NCI-H1694 (cell line): ENCODE data around the gene EMCN.
"Not testable (repeated sequence)": the region's sequence is repeated elsewhere in the genome, so short reads cannot be mapped to it uniquely, and the experiment has no call there.

Experiments used
- DNase-seq: peaks from one replicate; lab custom pipeline; 2025; lab: John Stamatoyannopoulos, UW

EMCN gene

GRCh38 chr4:100379583-100380105, 138.2 kb downstream of the EMCN start:
- no peak for DNase-seq

GRCh38 chr4:100372432-100372831, 145.4 kb downstream of the EMCN start:
- DNase-seq, result no peak

GRCh38 chr4:100369871-100370270, 148.0 kb downstream of the EMCN start:
- DNase-seq, result no peak

- no peak for DNase-seq
Measured at GRCh38 chr4:100367451-100367850, 150.4 kb downstream of the EMCN start.

GRCh38 chr4:100366213-100366612, 151.6 kb downstream of the EMCN start:
- no peak for DNase-seq

GRCh38 chr4:100362366-100362765, 155.5 kb downstream of the EMCN start:
- DNase-seq, result no peak

GRCh38 chr4:100361336-100361735, 156.5 kb downstream of the EMCN start:
- DNase-seq, result no peak

GRCh38 chr4:100360211-100360610, 157.6 kb downstream of the EMCN start:
- no peak for DNase-seq

- no peak for DNase-seq
Measured at GRCh38 chr4:100359441-100359840, 158.4 kb downstream of the EMCN start.

GRCh38 chr4:100357542-100357941, 160.3 kb downstream of the EMCN start:
- DNase-seq, result no peak

GRCh38 chr4:100356172-100356571, 161.7 kb downstream of the EMCN start:
- no peak for DNase-seq

GRCh38 chr4:100352352-100352751, 165.5 kb downstream of the EMCN start:
- not testable (repeated sequence) for DNase-seq

- DNase-seq, result no peak
Measured at GRCh38 chr4:100348473-100348872, 169.3 kb downstream of the EMCN start.

GRCh38 chr4:100347241-100347640, 170.6 kb downstream of the EMCN start:
- no peak for DNase-seq

- no peak for DNase-seq
Measured at GRCh38 chr4:100345585-100345984, 172.2 kb downstream of the EMCN start.
